GM23248 (cell line): ENCODE measurements around the gene PSMB11. TPM values are rescaled to one million over a fixed set of nuclear protein-coding genes. Genes with fewer than 3 reads are reported as not detected.
A peak's percentile ranks its signal among the peaks of the same experiment; 100 is the strongest.

Experiments used
- DNase-seq: peaks from one replicate; pipeline ENCODE4 v3.0.0-alpha.2; 2015
- H2AFZ ChIP-seq: fragments of 200-600 bp; sonication (generic); 2 replicates; pipeline ENCODE4 v1.6.1; 2016; ENCODE audit warnings: antibody characterized with exemption
- H3F3A ChIP-seq: fragments of 200-600 bp; sonication (generic); 2 replicates; pipeline ENCODE4 v1.6.1; 2016; ENCODE audit warnings: mild to moderate bottlenecking, antibody characterized with exemption, mixed run types; ENCODE audit not compliant: insufficient read depth
- H3K27ac ChIP-seq: fragments of 200-600 bp; sonication (generic); 2 replicates; pipeline ENCODE4 v1.5.1; 2016; ENCODE audit warnings: mild to moderate bottlenecking
- H3K27me3 ChIP-seq: fragments of 200-600 bp; sonication (generic); replicated peaks from 2 replicates; pipeline ENCODE4 v1.6.1; 2016; ENCODE audit warnings: mild to moderate bottlenecking; ENCODE audit not compliant: insufficient read depth
- H3K36me3 ChIP-seq: fragments of 200-600 bp; sonication (generic); 2 replicates; pipeline ENCODE4 v1.6.1; 2016; ENCODE audit warnings: low read depth, mild to moderate bottlenecking
- H3K4me1 ChIP-seq: fragments of 200-600 bp; sonication (generic); 2 replicates; pipeline ENCODE4 v1.6.1; 2016; ENCODE audit warnings: mild to moderate bottlenecking; ENCODE audit not compliant: insufficient read depth
- H3K4me2 ChIP-seq: fragments of 200-600 bp; sonication (generic); one replicate; pipeline ENCODE4 v1.6.1; 2016; ENCODE audit warnings: mild to moderate bottlenecking; ENCODE audit not compliant: unreplicated experiment
- H3K4me3 ChIP-seq: fragments of 200-600 bp; sonication (generic); 2 replicates; pipeline ENCODE4 v1.5.1; 2016; ENCODE audit warnings: mild to moderate bottlenecking
- H3K79me2 ChIP-seq: fragments of 200-600 bp; sonication (generic); 2 replicates; pipeline ENCODE4 v1.6.1; 2016; ENCODE audit warnings: mild to moderate bottlenecking; ENCODE audit not compliant: insufficient read depth
- H3K9ac ChIP-seq: fragments of 200-600 bp; sonication (generic); 2 replicates; pipeline ENCODE4 v1.6.1; 2016; ENCODE audit warnings: mild to moderate bottlenecking
- H3K9me2 ChIP-seq: fragments of 200-600 bp; sonication (generic); 2 replicates; pipeline ENCODE4 v1.6.1; 2016; ENCODE audit warnings: mixed run types, mild to moderate bottlenecking, moderate library complexity; ENCODE audit not compliant: insufficient read depth
- H3K9me3 ChIP-seq: fragments of 200-600 bp; sonication (generic); one replicate; pipeline ENCODE4 v1.6.1; 2017; ENCODE audit warnings: low read depth
- H4K20me1 ChIP-seq: fragments of 200-600 bp; sonication (generic); 2 replicates; pipeline ENCODE4 v1.6.0; 2016; ENCODE audit not compliant: insufficient read depth
- EZH2 ChIP-seq: fragments of 200-600 bp; sonication (generic); IDR thresholded peaks from 2 replicates; pipeline ENCODE4 v1.6.1; 2018; ENCODE audit warnings: antibody characterized with exemption, mild to moderate bottlenecking; ENCODE audit not compliant: insufficient read depth, poor library complexity, severe bottlenecking
- EZH2phosphoT487 ChIP-seq: fragments of 200-600 bp; sonication (generic); IDR thresholded peaks from 2 replicates; pipeline ENCODE4 v1.6.1; 2018; ENCODE audit warnings: antibody characterized with exemption, moderate library complexity, mild to moderate bottlenecking, low read depth; ENCODE audit not compliant: insufficient read depth
- WGBS, 2 experiments: methylation state at CpG; one replicate each; pipeline ENCODE4 v1.1.6; 2015 to 2017; ENCODE audit warnings: low lambda C conversion rate in 2 of 2, low coverage in 1 of 2; ENCODE audit errors: missing lambda C conversion rate in 2 of 2; 5-methylcytosine and 5-hydroxymethylcytosine counted together
- in situ Hi-C: fragments of 300-500 bp; cut with MboI; formaldehyde crosslinking; loops from 2 replicates; pipeline ENCODE4 v1.15.0; 2020
- polyA plus RNA-seq: library from polyadenylated mRNA; unstranded; fragments of >200 nt; fragmentation: Nextera tagmentation; extraction: Ambion mirVana; gene quantifications from 2 replicates; pipeline ENCODE4 v1.2.1, GENCODE V29; 2016
- total RNA-seq: library from RNA; depleted of rRNA; stranded (reverse); fragments of >200 nt; shearing (Covaris generic); gene quantifications from 2 replicates; pipeline ENCODE4 v1.2.3, GENCODE V29; 2014; rRNA removed

Gene PSMB11
- total and polyA plus RNA-seq, 2 experiments from 2014 or later, result not detected

DNA sequence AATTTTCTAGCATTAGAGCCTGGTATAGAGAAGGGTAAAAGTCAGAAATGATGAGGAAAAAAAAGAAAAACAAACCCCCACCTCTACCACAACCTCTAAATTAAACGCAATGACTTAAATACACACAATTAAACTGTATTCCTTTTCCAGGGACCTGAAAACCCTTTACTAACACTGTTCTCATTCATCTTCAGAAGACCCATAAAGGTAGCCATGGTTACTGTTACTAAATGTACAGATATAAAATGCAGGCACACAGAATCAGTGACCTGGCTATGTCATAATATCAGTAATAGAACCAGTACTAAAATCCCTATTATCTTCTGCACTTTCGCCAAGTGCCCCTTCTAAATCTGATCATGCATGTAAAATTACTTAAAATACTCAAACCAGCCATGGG lies 51.5 kb downstream of the PSMB11 start:
- Histone ChIP-seq H3K36me3 (peaks cover 45% of the 10 kb centered on the region), H3K4me1 (peaks cover 30% of the 10 kb centered on the region), H3K4me3 (peak overlapping the region; percentile 98), H2AFZ (no peak overlapping the region), H3K79me2 (peaks cover 91% of the 10 kb centered on the region), H3K9me3 (no peaks in the 10 kb centered on the region), H3K27ac (peak overlapping the region; percentile 93), H3K9ac (peak overlapping the region; percentile 94), H3F3A (peaks cover 21% of the 10 kb centered on the region), H3K4me2 (peak overlapping the region; percentile 98), H3K9me2 (no peaks in the 10 kb centered on the region), H3K27me3 (no peaks in the 10 kb centered on the region), H4K20me1 (peaks cover 12% of the 10 kb centered on the region; the same call in 1 of the 2 replicates)
- TF ChIP-seq EZH2phosphoT487 (no peak), EZH2 (no peak)
- DNase-seq, result no peak
- in situ Hi-C loops, result no loop called here
- WGBS, 2 experiments, result 94% methylated on average over 2 of the region's 2 CpGs

Other genes with a start within 250 kb of the PSMB11 start
- gene SLC7A7, start 226.8 kb upstream of the PSMB11 start, total RNA-seq, result 0.65 and 0.89 TPM in 2 replicates
- gene SLC7A7, start 226.8 kb upstream of the PSMB11 start, polyA plus RNA-seq, result 0.63 and 1.7 TPM in 2 replicates
- 44.3 and 96.6 TPM in 2 replicates for gene MRPL52, start 212.3 kb upstream of the PSMB11 start, total RNA-seq
- 208 and 230 TPM in 2 replicates for gene MRPL52, start 212.3 kb upstream of the PSMB11 start, polyA plus RNA-seq
- 450 and 475 TPM in 2 replicates for gene MMP14, start 205.6 kb upstream of the PSMB11 start, total RNA-seq
- 50.1 and 50.8 TPM in 2 replicates for gene MMP14, start 205.6 kb upstream of the PSMB11 start, polyA plus RNA-seq
- 202 and 253 TPM in 2 replicates for gene LRP10, start 170.5 kb upstream of the PSMB11 start, total RNA-seq
- 159 and 161 TPM in 2 replicates for gene LRP10, start 170.5 kb upstream of the PSMB11 start, polyA plus RNA-seq
- gene REM2, start 159.0 kb upstream of the PSMB11 start, total RNA-seq, result 0.22 TPM in 1 of 2 replicates, not detected in the other
- gene REM2, start 159.0 kb upstream of the PSMB11 start, polyA plus RNA-seq, result 0.29 TPM in 1 of 2 replicates, not detected in the other
- 42.6 and 57.2 TPM in 2 replicates for gene RBM23, start 123.1 kb upstream of the PSMB11 start, total RNA-seq
- gene RBM23, start 123.1 kb upstream of the PSMB11 start, polyA plus RNA-seq, result 33.8 and 36.5 TPM in 2 replicates
- gene PRMT5, start 112.8 kb upstream of the PSMB11 start, total RNA-seq, result 42.2 and 61.0 TPM in 2 replicates
- 80.1 and 84.1 TPM in 2 replicates for gene PRMT5, start 112.8 kb upstream of the PSMB11 start, polyA plus RNA-seq
- 29.0 and 35.0 TPM in 2 replicates for gene HAUS4, start 85.1 kb upstream of the PSMB11 start, total RNA-seq
- gene HAUS4, start 85.1 kb upstream of the PSMB11 start, polyA plus RNA-seq, result 14.1 and 14.5 TPM in 2 replicates
- gene AJUBA, start 59.7 kb upstream of the PSMB11 start, total RNA-seq, result 62.7 and 70.7 TPM in 2 replicates
- 17.8 and 19.3 TPM in 2 replicates for gene AJUBA, start 59.7 kb upstream of the PSMB11 start, polyA plus RNA-seq
- gene C14orf93, start 32.1 kb upstream of the PSMB11 start, total RNA-seq, result 7.1 and 11.4 TPM in 2 replicates
- 2.2 and 3.4 TPM in 2 replicates for gene C14orf93, start 32.1 kb upstream of the PSMB11 start, polyA plus RNA-seq
- gene PSMB5, start 7.3 kb upstream of the PSMB11 start, total RNA-seq, result 217 and 263 TPM in 2 replicates
- gene PSMB5, start 7.3 kb upstream of the PSMB11 start, polyA plus RNA-seq, result 274 and 277 TPM in 2 replicates
- gene CDH24, start 15.3 kb downstream of the PSMB11 start, total RNA-seq, result 3.8 and 5.6 TPM in 2 replicates
- 1.0 and 1.5 TPM in 2 replicates for gene CDH24, start 15.3 kb downstream of the PSMB11 start, polyA plus RNA-seq
- 61.0 and 63.7 TPM in 2 replicates for gene ACIN1, start 52.9 kb downstream of the PSMB11 start, total RNA-seq
- gene ACIN1, start 52.9 kb downstream of the PSMB11 start, polyA plus RNA-seq, result 28.8 and 35.5 TPM in 2 replicates
- gene C14orf119, start 53.3 kb downstream of the PSMB11 start, total RNA-seq, result 48.7 and 55.5 TPM in 2 replicates
- gene C14orf119, start 53.3 kb downstream of the PSMB11 start, polyA plus RNA-seq, result 157 and 166 TPM in 2 replicates
- gene CIROP, start 62.8 kb downstream of the PSMB11 start, total RNA-seq, result not detected in 2 replicates
- 0.09 TPM in 1 of 2 replicates, not detected in the other for gene CIROP, start 62.8 kb downstream of the PSMB11 start, polyA plus RNA-seq
- gene CEBPE, start 77.0 kb downstream of the PSMB11 start, total RNA-seq, result not detected in 2 replicates
- gene CEBPE, start 77.0 kb downstream of the PSMB11 start, polyA plus RNA-seq, result not detected in 2 replicates
- gene SLC7A8, start 141.4 kb downstream of the PSMB11 start, total RNA-seq, result 2.7 and 6.7 TPM in 2 replicates
- 9.8 and 9.9 TPM in 2 replicates for gene SLC7A8, start 141.4 kb downstream of the PSMB11 start, polyA plus RNA-seq
- gene RNF212B, start 195.7 kb downstream of the PSMB11 start, total RNA-seq, result not detected in 2 replicates
- gene RNF212B, start 195.7 kb downstream of the PSMB11 start, polyA plus RNA-seq, result not detected in 2 replicates
- gene HOMEZ, start 243.9 kb downstream of the PSMB11 start, total RNA-seq, result 7.6 and 8.7 TPM in 2 replicates
- gene HOMEZ, start 243.9 kb downstream of the PSMB11 start, polyA plus RNA-seq, result 5.0 and 5.8 TPM in 2 replicates